Measurements from ENCODE around the gene RIMBP3C. TPM values are rescaled to one million over a fixed set of nuclear protein-coding genes. Genes with fewer than 3 reads are reported as not detected.

Gene RIMBP3C
- polyA plus RNA-seq, 1 donor from 2014 or later: 0.07 TPM

DNA sequence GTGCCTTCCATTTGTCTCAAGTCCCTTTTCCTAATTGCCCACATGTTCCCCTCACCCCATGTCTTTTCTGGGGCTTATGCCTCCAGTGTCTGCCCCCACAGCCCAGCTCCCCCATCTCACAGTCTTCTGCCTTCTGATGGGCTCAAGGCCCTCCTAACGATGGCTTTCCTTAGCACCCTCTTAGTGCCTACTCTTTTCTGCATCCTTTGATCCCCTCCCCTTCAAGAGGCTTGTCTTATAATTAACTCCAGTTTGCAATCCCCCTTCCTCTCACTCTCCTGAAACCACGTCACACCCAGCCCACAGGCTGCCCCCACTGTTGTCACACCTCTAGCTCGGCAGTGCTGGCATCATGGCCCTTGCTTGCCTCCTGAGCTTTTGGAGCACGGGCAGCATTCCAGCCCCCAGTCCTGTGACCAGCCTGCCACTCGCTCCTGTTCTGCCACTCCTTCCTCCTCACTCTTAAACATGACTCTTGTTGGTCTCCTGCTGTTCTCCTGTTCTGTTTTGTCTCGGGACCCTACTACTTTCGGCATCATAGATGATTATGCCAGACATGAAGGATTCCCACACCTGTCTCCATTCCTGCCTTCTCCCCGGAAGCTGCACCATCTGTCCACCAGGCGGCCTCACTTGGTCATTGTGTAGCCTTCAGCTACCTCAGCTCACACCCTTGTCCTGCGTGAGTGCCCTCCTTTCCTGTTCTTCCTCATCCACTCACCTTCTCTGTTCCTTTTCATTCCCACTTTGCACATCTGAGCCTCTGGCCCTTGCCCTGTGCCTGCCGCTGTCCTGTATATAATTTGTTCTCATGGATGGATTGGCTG is 42.4 kb upstream of the RIMBP3C start:
- Histone ChIP-seq H3K79me2 (replicated peaks; ENCODE audit: insufficient read depth, low read length) (peaks cover 32% of the 10 kb centered on the region), H4K20me1 (ENCODE audit: insufficient read depth) (no peaks in the 10 kb centered on the region), H3K9ac (ENCODE audit: low read length) (no peak overlapping the region)

DNA sequence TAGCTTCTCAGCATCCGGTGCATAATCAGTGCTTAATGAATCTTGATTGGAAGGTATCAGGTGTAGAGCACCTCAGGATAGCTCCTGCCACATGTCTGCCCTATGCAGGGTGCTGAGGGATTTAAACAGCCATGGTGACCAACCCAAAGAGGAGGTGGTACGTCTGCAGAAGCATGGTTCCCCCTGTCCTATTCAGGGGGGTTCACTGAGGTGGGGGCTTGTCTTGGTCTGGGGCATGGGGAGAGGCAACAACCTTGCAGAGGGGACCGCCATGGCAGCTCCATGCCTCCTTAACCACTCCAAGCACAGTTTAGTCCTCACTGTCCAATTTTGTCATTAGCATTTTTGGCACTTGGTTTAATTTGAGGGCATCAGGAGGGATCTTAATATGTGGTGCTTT is 41.2 kb upstream of the RIMBP3C start:
- peaks cover 9% of the 10 kb centered on the region for H3K36me3 ChIP-seq (ENCODE audit: insufficient read depth, low read length)
- TF ChIP-seq POLR2AphosphoS5 (IDR thresholded peaks at IDR 0.05): no peak
- no peak for TF ChIP-seq RAD21 (conservative IDR thresholded peaks at IDR 0.05)
- no peak for TF ChIP-seq SMC3 (conservative IDR thresholded peaks at IDR 0.05; ENCODE audit: poor library complexity)
- no peak for TF ChIP-seq EZH2 (IDR thresholded peaks at IDR 0.05; ENCODE audit: borderline replicate concordance, insufficient read depth, low read length, poor library complexity, severe bottlenecking)
- TF ChIP-seq, protein P1, sequence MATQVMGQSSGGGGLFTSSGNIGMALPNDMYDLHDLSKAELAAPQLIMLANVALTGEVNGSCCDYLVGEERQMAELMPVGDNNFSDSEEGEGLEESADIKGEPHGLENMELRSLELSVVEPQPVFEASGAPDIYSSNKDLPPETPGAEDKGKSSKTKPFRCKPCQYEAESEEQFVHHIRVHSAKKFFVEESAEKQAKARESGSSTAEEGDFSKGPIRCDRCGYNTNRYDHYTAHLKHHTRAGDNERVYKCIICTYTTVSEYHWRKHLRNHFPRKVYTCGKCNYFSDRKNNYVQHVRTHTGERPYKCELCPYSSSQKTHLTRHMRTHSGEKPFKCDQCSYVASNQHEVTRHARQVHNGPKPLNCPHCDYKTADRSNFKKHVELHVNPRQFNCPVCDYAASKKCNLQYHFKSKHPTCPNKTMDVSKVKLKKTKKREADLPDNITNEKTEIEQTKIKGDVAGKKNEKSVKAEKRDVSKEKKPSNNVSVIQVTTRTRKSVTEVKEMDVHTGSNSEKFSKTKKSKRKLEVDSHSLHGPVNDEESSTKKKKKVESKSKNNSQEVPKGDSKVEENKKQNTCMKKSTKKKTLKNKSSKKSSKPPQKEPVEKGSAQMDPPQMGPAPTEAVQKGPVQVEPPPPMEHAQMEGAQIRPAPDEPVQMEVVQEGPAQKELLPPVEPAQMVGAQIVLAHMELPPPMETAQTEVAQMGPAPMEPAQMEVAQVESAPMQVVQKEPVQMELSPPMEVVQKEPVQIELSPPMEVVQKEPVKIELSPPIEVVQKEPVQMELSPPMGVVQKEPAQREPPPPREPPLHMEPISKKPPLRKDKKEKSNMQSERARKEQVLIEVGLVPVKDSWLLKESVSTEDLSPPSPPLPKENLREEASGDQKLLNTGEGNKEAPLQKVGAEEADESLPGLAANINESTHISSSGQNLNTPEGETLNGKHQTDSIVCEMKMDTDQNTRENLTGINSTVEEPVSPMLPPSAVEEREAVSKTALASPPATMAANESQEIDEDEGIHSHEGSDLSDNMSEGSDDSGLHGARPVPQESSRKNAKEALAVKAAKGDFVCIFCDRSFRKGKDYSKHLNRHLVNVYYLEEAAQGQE (IDR thresholded peaks at IDR 0.05; ENCODE audit: borderline replicate concordance): no peak
- TF ChIP-seq, protein P2, sequence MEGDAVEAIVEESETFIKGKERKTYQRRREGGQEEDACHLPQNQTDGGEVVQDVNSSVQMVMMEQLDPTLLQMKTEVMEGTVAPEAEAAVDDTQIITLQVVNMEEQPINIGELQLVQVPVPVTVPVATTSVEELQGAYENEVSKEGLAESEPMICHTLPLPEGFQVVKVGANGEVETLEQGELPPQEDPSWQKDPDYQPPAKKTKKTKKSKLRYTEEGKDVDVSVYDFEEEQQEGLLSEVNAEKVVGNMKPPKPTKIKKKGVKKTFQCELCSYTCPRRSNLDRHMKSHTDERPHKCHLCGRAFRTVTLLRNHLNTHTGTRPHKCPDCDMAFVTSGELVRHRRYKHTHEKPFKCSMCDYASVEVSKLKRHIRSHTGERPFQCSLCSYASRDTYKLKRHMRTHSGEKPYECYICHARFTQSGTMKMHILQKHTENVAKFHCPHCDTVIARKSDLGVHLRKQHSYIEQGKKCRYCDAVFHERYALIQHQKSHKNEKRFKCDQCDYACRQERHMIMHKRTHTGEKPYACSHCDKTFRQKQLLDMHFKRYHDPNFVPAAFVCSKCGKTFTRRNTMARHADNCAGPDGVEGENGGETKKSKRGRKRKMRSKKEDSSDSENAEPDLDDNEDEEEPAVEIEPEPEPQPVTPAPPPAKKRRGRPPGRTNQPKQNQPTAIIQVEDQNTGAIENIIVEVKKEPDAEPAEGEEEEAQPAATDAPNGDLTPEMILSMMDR (IDR thresholded peaks at IDR 0.05; ENCODE audit: poor library complexity, severe bottlenecking): no peak
- TF ChIP-seq EP300 (conservative IDR thresholded peaks at IDR 0.05; ENCODE audit: poor library complexity, severe bottlenecking): no peak
- TF ChIP-seq MXI1 (conservative IDR thresholded peaks at IDR 0.05; ENCODE audit: poor library complexity, severe bottlenecking): no peak
- no peak for TF ChIP-seq TAF1 (IDR thresholded peaks at IDR 0.05; ENCODE audit: low read depth)
- no peaks in the 10 kb centered on the region for H3F3A ChIP-seq (ENCODE audit: insufficient read depth, low read length, poor library complexity, severe bottlenecking)
- H3K9ac ChIP-seq (ENCODE audit: low read length): no peak overlapping the region
- no peaks in the 10 kb centered on the region for H3K9me2 ChIP-seq (ENCODE audit: insufficient read depth, low read length)
- H3K4me2 ChIP-seq (ENCODE audit: low read length): no peak overlapping the region
- no peaks in the 10 kb centered on the region for H3K9me3 ChIP-seq (ENCODE audit: low read length)
- no peak overlapping the region for H3K27ac ChIP-seq (ENCODE audit: low read length)
- no peak overlapping the region for H3K4me3 ChIP-seq (ENCODE audit: low read length)
- no peaks in the 10 kb centered on the region for H4K20me1 ChIP-seq (ENCODE audit: insufficient read depth)
- H2AFZ ChIP-seq (ENCODE audit: low read depth, low read length): no peak overlapping the region
- peaks cover 41% of the 10 kb centered on the region for H3K79me2 ChIP-seq (replicated peaks; ENCODE audit: insufficient read depth, low read length)
- H3K27me3 ChIP-seq (ENCODE audit: insufficient read depth, low read depth, low read length): no peaks in the 10 kb centered on the region

More for the DNA sequence above, 42.4 kb upstream of the RIMBP3C start:
- no peaks in the 10 kb centered on the region for H3K27me3 ChIP-seq (ENCODE audit: insufficient read depth, low read depth, low read length)
- no peaks in the 10 kb centered on the region for H3F3A ChIP-seq (ENCODE audit: insufficient read depth, low read length, poor library complexity, severe bottlenecking)
- no peak for TF ChIP-seq MXI1 (conservative IDR thresholded peaks at IDR 0.05; ENCODE audit: poor library complexity, severe bottlenecking)
- TF ChIP-seq, protein P2 (IDR thresholded peaks at IDR 0.05; ENCODE audit: poor library complexity, severe bottlenecking): no peak
- H2AFZ ChIP-seq (ENCODE audit: low read depth, low read length): no peak overlapping the region
- H3K36me3 ChIP-seq (ENCODE audit: insufficient read depth, low read length): peaks cover 9% of the 10 kb centered on the region
- no peak overlapping the region for H3K4me3 ChIP-seq (ENCODE audit: low read length)
- H3K9me2 ChIP-seq (ENCODE audit: insufficient read depth, low read length): no peaks in the 10 kb centered on the region
- H3K27ac ChIP-seq (ENCODE audit: low read length): no peak overlapping the region
- no peak overlapping the region for H3K4me2 ChIP-seq (ENCODE audit: low read length)
- no peaks in the 10 kb centered on the region for H3K9me3 ChIP-seq (ENCODE audit: low read length)
